ENCODE results near the gene OR7D2.
A peak's percentile ranks its signal among the peaks of the same experiment; 100 is the strongest.
"Not testable (repeated sequence)": the region's sequence is repeated elsewhere in the genome, so short reads cannot be mapped to it uniquely, and the experiment has no call there.

The OR7D2 gene

GRCh38 chr19:9178901-9179300, at the start of gene OR7D2:
OR7D2 (plus strand) TSS chr19:9178979; CDS start chr19:9185782, 6,803 bp downstream.
- DNase-seq (ENCODE audit: low read depth, low spot score), result no peak

GRCh38 chr19:9130965-9131364, 47.8 kb upstream of the OR7D2 start:
- no peak for DNase-seq (ENCODE audit: low read depth, low spot score)

DNA sequence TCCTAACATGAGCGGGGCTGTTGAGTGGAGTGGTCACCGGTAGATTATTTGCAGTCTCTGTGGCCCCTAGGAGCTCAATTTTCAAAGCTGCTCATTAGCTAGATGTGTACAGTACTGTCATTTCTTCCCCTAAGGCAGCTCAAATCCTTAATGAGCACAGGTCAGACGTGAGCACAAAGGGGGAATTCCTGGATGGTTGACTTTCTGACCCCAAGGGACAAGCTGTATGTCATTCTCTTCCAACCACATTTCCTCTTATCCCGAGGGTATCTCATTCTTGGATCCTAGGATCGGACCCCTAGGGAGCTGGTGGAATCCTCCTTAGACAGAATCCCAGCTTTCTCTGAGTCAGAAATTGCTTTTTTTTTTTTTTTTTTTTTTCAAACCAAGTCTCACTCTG, 46.4 kb upstream of the OR7D2 start:
- no peak for DNase-seq (ENCODE audit: low read depth, low spot score)

DNA sequence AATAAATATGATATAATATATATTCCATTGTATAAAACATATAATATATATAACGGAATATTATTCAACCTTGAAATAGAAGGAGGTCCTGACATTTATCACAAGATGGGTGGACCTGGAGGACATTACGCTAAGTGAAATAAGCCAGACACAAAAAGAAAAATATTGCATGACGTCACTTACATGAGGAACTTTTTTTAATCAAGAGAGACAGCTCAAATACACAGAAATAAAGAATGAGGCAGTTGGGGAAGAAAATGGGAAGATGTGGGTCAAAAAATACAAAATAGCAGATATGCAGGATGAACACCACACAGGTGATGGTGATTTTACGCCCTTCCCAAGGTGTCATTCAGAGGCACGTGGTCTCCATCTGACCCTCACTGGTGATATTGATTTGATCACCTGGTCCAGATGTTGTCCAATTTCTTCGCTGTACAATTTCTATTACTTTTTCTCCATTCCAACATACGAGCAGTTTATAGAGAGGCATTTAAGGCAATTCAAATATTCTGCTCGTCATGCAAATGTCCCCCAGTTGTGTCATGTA, 39.1 kb upstream of the OR7D2 start:
- no peak for DNase-seq (ENCODE audit: low read depth, low spot score)

DNA sequence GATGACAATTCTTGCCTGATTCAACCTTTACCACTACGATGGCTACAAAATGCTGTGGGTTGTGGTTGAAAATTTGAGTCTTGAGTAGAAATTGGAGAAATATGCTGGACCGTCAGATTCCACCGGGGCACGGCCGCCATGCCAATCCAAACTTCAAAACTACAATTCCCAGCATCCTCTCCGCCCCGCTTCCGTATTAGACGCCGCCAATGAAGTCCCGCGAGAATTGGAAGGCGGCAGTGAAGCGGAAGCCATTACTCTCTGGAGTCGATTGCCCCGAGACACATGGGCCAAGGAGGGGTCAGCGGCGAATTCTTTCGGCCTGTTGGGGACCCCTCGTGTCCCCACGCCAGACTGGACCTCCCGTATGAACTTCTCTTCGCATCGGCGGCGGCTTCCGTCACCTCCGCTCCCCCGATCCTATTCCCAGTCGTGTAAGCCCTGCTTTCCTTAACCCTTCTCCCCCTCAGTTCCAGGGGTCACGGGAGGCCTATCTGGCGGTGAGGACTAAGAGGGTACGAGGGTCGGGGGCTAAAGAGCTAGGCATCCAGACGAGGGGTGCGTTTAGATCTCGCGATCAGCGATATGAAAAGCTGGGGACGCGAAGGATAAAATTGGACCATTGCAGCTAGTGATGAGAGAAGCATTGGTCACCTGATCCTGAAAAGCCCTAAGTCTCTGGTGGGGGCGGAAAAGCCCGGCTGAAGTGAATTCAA, 38.5 kb upstream of the OR7D2 start, which contains the start of gene ZNF317:
ZNF317 (plus strand) TSS at position 239 of the 716 bp plus-strand sequence. CDS start 15,620 bp downstream, outside the sequence.
- DNase-seq (ENCODE audit: low read depth, low spot score), result peak; percentile 50

DNA sequence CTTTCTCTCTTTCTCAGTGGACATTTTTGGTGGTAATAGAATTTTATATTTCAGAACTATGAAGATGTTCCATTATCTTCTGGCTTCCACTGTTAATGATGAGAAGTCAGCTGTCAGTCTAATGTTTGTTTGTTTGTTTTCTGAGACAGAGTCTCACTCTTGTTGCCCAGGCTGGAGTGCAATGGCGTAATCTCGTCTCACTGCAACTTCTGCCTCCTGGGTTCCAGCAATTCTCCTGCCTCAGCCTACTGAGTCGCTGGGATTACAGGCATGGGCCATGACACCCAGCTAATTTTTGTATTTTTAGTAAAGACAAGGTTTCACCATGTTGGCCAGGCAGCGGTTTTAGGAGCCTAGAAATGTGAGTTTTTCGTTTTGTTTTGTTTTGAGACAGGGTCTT, 33.9 kb upstream of the OR7D2 start:
- DNase-seq (ENCODE audit: low read depth, low spot score), result no peak

DNA sequence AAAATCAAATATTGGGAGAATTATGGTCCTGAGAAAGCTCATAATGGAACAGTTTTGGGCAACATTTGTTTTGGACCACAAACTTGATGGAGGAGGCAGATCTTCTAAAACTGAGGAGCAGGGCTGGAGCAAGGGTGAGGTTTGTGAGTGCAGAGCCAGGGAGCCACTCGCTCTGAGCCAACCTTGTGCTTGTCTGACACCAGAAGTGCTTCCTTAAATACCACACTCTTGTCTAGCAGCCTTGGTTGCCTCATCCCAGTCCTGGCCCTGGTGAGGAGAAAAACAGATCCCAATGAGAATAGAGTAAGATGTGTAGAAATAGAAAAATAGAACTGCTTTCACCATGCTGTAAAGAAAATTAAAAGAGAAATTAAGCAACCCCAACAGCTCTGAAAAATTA, 31.9 kb upstream of the OR7D2 start:
- no peak for DNase-seq (ENCODE audit: low read depth, low spot score)

DNA sequence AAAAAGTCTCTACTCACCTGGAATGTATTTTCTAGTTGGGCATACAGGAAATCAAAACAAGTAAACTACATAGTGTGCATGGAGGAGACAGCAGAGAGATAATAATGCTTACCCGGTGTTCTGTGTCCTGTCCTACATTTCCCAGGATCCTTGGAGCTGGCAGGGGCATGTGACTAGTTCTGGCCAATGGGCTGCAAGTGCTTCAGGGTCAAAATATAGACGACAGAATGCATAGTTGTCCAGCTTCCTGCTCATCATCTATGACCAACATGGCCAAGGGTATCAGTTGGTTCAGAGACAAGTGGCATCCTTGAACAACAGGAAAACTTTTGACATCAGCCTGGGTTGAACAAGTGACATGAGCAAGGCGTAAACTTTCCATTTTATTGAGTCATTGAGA, 30.1 kb upstream of the OR7D2 start:
- no peak for DNase-seq (ENCODE audit: low read depth, low spot score)

DNA sequence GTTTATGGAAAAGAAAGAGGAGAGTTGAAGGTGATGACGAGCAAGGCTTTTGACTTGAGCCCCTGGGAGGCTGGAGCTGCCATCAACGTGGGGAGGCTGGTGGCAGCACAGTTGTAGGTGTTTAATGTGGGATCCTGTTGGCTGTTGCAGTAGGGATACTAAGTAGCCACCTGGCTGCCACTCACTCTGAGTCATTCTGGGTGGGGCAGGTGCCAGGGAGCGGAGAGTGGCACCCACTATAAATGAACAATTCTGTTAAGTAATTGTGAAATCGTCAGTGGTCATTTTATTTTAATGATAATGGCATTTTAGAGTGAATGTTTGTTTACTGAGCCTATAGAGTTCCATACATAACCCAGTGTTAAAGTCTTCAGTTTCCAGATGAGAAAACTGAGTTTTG, 28.8 kb upstream of the OR7D2 start:
- DNase-seq (ENCODE audit: low read depth, low spot score), result no peak

- DNase-seq (ENCODE audit: low read depth, low spot score), result no peak
Observed at GRCh38 chr19:9150650-9151049, 28.1 kb upstream of the OR7D2 start.

GRCh38 chr19:9151367-9151766, 27.4 kb upstream of the OR7D2 start:
- no peak for DNase-seq (ENCODE audit: low read depth, low spot score)

DNA sequence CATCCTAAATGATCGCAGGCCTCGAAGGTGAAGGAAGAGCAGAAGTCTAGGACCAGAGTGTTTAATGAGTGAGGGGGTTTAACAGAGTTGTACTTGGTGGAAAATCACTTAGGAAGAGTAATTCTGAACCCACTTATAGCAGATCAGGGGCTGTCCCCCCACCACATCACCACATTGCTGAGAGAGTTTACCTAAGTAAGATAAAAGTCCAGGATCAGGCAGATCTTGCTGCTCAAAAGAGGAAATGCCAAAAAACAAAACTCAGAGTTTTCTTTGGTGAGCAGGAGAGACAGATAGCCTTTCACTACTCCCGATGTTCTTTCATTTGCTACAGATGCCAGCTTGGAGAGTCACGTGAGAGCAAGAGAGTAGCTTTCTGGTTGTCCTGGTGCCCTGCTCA, 23.2 kb upstream of the OR7D2 start:
- DNase-seq (ENCODE audit: low read depth, low spot score), result no peak

- no peak for DNase-seq (ENCODE audit: low read depth, low spot score)
Observed at GRCh38 chr19:9156304-9156703, 22.5 kb upstream of the OR7D2 start.

- no peak for DNase-seq (ENCODE audit: low read depth, low spot score)
Observed at GRCh38 chr19:9159891-9160290, 18.9 kb upstream of the OR7D2 start.

GRCh38 chr19:9161427-9161826, 17.4 kb upstream of the OR7D2 start:
- DNase-seq (ENCODE audit: low read depth, low spot score), result no peak

DNA sequence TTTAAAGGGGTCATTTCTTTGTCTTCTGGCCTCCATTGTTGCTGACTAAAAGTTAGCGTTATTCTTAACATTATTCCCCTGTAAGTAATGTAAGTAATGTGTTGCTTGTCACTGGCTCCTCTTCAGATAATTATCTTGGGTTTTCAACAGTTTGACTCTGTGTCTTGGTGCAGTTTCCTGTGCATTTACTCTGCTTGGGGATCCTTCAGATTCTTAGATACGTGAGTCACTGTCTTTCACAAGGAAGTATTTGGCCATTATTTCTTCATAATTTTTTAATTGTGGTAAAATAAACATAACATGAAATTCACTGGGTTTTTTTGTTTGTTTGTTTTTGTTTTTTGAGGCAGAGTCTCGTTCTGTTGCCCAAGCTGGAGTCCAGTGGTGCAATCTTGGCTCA, 13.5 kb upstream of the OR7D2 start:
- DNase-seq (ENCODE audit: low read depth, low spot score), result no peak

DNA sequence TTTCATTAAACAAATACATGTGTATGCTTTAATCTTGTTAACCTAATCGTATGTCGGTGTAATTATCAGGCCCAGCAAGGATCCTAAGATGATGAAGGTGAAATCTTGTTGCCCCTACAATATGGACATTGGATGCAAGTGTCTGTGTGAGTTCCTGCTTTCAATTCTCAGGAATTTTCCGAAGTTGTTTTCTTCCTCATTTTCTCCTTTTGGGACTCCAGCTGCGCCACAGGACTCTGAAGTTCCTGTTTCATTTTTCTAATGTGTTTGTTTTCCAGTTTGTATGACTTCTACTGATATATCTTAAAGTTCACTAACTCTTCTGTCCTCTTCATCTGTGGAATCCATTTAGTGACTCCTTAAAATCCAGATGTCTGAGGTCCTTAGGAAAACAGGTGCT, 11.9 kb upstream of the OR7D2 start:
- DNase-seq (ENCODE audit: low read depth, low spot score), result no peak

GRCh38 chr19:9171393-9171991, 7.3 kb upstream of the OR7D2 start:
- DNase-seq (ENCODE audit: low read depth, low spot score), result no peak

GRCh38 chr19:9175326-9175725, 3.5 kb upstream of the OR7D2 start:
- no peak for DNase-seq (ENCODE audit: low read depth, low spot score)

DNA sequence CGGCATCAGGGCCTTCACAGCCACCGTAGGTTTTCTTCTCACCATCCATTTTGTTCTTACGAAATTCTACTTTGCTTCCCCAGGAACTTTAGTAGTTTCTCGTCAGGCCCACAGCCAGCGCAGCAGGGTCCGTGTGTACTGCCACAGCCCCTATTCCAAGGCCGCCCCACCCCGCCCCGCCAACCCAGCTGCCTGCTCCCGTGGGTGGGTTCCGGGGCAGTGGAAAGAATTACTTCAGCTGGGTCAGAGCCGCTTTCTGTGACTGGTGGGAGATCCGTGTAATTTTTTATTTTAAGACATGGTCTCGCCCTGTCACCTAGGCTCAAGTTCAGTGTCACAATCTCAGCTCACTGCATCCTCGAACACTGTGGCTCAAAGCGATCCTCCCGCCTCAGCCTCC, 4.2 kb downstream of the OR7D2 start:
- no peak for DNase-seq (ENCODE audit: low read depth, low spot score)

DNA sequence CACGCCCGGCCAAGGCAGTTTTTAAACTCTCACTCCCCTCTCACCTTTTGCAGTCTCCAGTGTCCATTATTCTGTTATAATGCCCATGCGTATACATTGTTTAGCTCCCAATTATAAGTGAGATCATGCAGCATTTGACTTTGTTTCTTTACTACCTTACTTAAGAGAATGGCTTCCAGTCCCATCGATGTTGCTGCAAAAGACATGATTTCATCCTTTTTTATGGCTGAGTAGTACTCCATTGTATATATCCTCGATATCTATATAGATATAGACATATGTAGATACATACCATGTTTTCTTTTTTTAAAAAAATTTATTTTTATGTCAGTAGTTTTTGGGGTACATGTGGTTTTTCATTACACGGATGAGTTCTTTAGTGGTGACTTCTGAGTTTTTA, 8.4 kb downstream of the OR7D2 start:
- DNase-seq (ENCODE audit: low read depth, low spot score), result no peak

- DNase-seq (ENCODE audit: low read depth, low spot score), result peak; percentile 7
Observed at GRCh38 chr19:9189535-9189934, 10.8 kb downstream of the OR7D2 start.

DNA sequence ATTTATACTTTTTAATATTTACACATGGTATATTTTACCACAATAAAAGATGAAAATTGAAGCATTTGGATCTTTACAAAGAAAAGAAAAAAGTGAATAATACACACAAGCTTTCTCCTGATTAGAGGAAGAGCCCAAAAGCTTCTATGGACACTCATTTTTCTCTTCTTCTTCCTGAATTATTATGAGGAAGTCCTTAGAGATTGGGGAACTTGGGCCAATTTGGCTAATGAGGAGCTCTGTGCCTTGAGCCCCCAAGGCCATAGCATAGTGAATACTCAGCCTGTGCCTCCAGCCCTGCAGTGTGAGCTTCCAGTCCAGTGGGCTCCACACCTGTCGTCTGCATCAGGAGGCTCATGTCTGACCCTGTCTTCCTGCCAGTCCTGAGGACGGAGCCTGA, 19.3 kb downstream of the OR7D2 start:
- not testable (repeated sequence) for DNase-seq (ENCODE audit: low read depth, low spot score)
